Measurements from ENCODE around the gene TRAF5.
A peak's percentile ranks its signal among the peaks of the same experiment; 100 is the strongest.

The TRAF5 gene

DNA sequence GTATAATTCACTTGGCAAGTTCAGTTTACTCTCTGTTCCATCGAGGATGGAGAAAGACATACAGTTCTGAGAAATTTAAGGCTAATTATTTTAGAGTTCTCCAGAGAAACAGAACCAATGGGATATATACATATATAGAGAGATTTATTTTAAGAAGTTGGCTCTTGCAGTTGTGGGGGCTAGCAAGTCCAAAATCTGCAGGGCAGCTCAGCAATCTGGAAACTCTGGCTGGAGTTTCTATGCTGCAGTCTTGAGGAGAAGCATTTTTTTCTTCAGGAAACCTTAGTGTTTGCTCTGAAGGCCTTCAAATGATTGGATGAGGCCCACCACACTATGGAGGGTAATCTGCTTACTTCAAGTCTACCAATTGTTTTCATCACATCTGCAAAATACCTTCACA, 34.6 kb downstream of the TRAF5 start:
- Histone ChIP-seq H3K9ac (ENCODE audit: low read length) (no peak overlapping the region), H3K36me3 (ENCODE audit: control insufficient read depth in 1 of 2, insufficient read depth in 2 of 2, low read depth in 1 of 2, low read length in 2 of 2) (peaks cover 13 to 27% of the 10 kb centered on the region in 2 experiments), H4K8ac (ENCODE audit: low read length) (no peak overlapping the region), H3K79me1 (replicated peaks; ENCODE audit: low read length, poor library complexity, severe bottlenecking) (peaks cover 3% of the 10 kb centered on the region), H3K9me3 (ENCODE audit: control insufficient read depth, low read length) (no peaks in the 10 kb centered on the region), H3K4ac (ENCODE audit: low read depth in 1 of 2, low read length in 2 of 2) (no peak overlapping the region), H3K4me3 (ENCODE audit: insufficient read depth in 1 of 2, low read depth in 1 of 2, low read length in 2 of 2) (no peak overlapping the region), H2AK5ac (ENCODE audit: low read length, severe bottlenecking) (no peak overlapping the region), H3K14ac (ENCODE audit: low read length in 2 of 2) (no peak overlapping the region), H2BK5ac (ENCODE audit: low read depth, low read length, poor library complexity, severe bottlenecking) (no peak overlapping the region), H3K4me1 (ENCODE audit: control insufficient read depth, insufficient read depth, low read depth, low read length) (peaks cover 3% of the 10 kb centered on the region), H2BK15ac (ENCODE audit: low read depth, poor library complexity, severe bottlenecking) (no peak overlapping the region), H3K23ac (ENCODE audit: low read length in 2 of 2) (no peak overlapping the region), H2BK12ac (ENCODE audit: low read length in 2 of 2) (no peak overlapping the region), H3K27me3 (ENCODE audit: control insufficient read depth in 1 of 2, insufficient read depth in 1 of 2, low read length in 2 of 2) (no peaks in the 10 kb centered on the region), H3K18ac (ENCODE audit: low read depth in 1 of 2, low read length in 2 of 2) (no peak overlapping the region), H2AFZ (ENCODE audit: low read depth, low read length) (no peak overlapping the region), H3K4me2 (ENCODE audit: low read length, poor library complexity, severe bottlenecking) (no peak overlapping the region), H3K27ac (ENCODE audit: low read length, poor library complexity, severe bottlenecking) (no peak overlapping the region), H2BK120ac (ENCODE audit: low read depth, low read length) (no peak overlapping the region), H4K91ac (ENCODE audit: low read length) (no peak overlapping the region)
- no CpG with 5 or more reads among the region's 1 CpG for WGBS
- no peak for DNase-seq

DNA sequence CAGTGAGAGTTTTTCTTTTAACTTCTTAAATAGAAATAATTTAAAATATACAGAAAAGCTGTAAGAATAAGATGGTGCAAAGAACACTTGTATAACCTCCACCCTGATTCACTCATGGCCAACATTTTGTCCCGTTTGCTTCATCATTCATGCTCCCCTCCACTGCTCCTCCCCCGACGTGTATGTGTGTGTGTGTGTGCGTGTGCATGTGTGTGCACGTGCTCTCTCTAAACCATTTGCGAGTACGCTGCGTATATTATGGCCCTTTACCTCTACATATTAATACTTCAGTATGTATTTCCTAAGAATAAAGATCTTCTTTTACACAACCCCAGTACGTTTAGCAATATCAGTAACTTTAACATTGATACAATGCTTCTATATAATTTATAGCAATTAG, 43.0 kb downstream of the TRAF5 start:
- Histone ChIP-seq H3K23ac (ENCODE audit: low read length in 2 of 2) (no peak overlapping the region), H3K9me3 (ENCODE audit: control insufficient read depth, low read length) (no peaks in the 10 kb centered on the region), H2AFZ (ENCODE audit: low read depth, low read length) (no peak overlapping the region), H3K9ac (ENCODE audit: low read length) (no peak overlapping the region), H3K4me3 (ENCODE audit: insufficient read depth in 1 of 2, low read depth in 1 of 2, low read length in 2 of 2) (no peak overlapping the region), H4K91ac (ENCODE audit: low read length) (no peak overlapping the region), H2BK120ac (ENCODE audit: low read depth, low read length) (no peak overlapping the region), H3K4ac (ENCODE audit: low read depth in 1 of 2, low read length in 2 of 2) (no peak overlapping the region), H3K27ac (ENCODE audit: low read length, poor library complexity, severe bottlenecking) (no peak overlapping the region), H3K79me1 (replicated peaks; ENCODE audit: low read length, poor library complexity, severe bottlenecking) (peaks cover 2% of the 10 kb centered on the region), H2BK12ac (ENCODE audit: low read length in 2 of 2) (no peak overlapping the region), H2AK5ac (ENCODE audit: low read length, severe bottlenecking) (no peak overlapping the region), H2BK15ac (ENCODE audit: low read depth, poor library complexity, severe bottlenecking) (no peak overlapping the region), H4K8ac (ENCODE audit: low read length) (no peak overlapping the region), H3K18ac (ENCODE audit: low read depth in 1 of 2, low read length in 2 of 2) (no peak overlapping the region), H2BK5ac (ENCODE audit: low read depth, low read length, poor library complexity, severe bottlenecking) (no peak overlapping the region), H3K14ac (ENCODE audit: low read length in 2 of 2) (peak overlapping the region in 1 of 2 experiments; percentile 11), H3K36me3 (ENCODE audit: control insufficient read depth in 1 of 2, insufficient read depth in 2 of 2, low read depth in 1 of 2, low read length in 2 of 2) (peaks cover 2 to 35% of the 10 kb centered on the region in 2 experiments), H3K4me1 (ENCODE audit: control insufficient read depth, insufficient read depth, low read depth, low read length) (peaks cover 10% of the 10 kb centered on the region), H3K27me3 (ENCODE audit: control insufficient read depth in 1 of 2, insufficient read depth in 1 of 2, low read length in 2 of 2) (no peaks in the 10 kb centered on the region), H3K4me2 (ENCODE audit: low read length, poor library complexity, severe bottlenecking) (no peak overlapping the region)
- 100% methylated on average over 1 of the region's 9 CpGs for WGBS
- no peak for DNase-seq

DNA sequence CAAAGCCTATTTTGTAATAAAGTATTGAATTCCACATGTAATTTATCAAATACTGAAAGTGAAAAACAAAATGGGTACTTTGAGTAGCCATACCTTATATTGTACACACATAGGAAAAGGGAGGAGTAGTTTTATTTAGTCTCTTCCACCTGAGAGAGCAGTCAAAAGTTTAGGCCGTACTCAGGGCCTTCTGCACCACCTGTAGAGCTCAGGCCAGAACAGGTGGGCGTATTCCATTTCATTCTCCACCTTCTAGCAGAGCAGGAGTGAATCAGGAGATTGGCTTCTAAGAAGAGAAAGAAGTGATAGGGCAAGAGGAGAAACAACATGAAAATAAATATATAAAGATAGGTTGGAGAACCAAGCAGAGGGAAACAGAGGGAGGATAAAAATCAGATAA, 44.0 kb downstream of the TRAF5 start:
- no peak overlapping the region for H4K8ac ChIP-seq (ENCODE audit: low read length)
- no peak overlapping the region for H3K14ac ChIP-seq (ENCODE audit: low read length in 2 of 2)
- no peak overlapping the region for H2BK120ac ChIP-seq (ENCODE audit: low read depth, low read length)
- no peak overlapping the region for H3K4ac ChIP-seq (ENCODE audit: low read depth in 1 of 2, low read length in 2 of 2)
- 91% methylated on average over 2 of the region's 2 CpGs for WGBS
- H3K9me3 ChIP-seq (ENCODE audit: control insufficient read depth, low read length) = no peaks in the 10 kb centered on the region
- no peak overlapping the region for H2BK12ac ChIP-seq (ENCODE audit: low read length in 2 of 2)
- no peak overlapping the region for H3K4me3 ChIP-seq (ENCODE audit: insufficient read depth in 1 of 2, low read depth in 1 of 2, low read length in 2 of 2)
- peaks cover 2% of the 10 kb centered on the region for H3K79me1 ChIP-seq (replicated peaks; ENCODE audit: low read length, poor library complexity, severe bottlenecking)
- no peak overlapping the region for H3K23ac ChIP-seq (ENCODE audit: low read length in 2 of 2)
- peak overlapping the region; percentile 84 for H2AK5ac ChIP-seq (ENCODE audit: low read length, severe bottlenecking)
- H3K27me3 ChIP-seq (ENCODE audit: control insufficient read depth in 1 of 2, insufficient read depth in 1 of 2, low read length in 2 of 2) = no peaks in the 10 kb centered on the region
- H3K4me1 ChIP-seq (ENCODE audit: control insufficient read depth, insufficient read depth, low read depth, low read length) = peaks cover 12% of the 10 kb centered on the region
- H3K27ac ChIP-seq (ENCODE audit: low read length, poor library complexity, severe bottlenecking) = peak overlapping the region; percentile 57
- no peak overlapping the region for H2BK15ac ChIP-seq (ENCODE audit: low read depth, poor library complexity, severe bottlenecking)
- no peak overlapping the region for H2AFZ ChIP-seq (ENCODE audit: low read depth, low read length)
- DNase-seq = no peak
- no peak overlapping the region for H3K9ac ChIP-seq (ENCODE audit: low read length)
- no peak overlapping the region for H4K91ac ChIP-seq (ENCODE audit: low read length)
- no peak overlapping the region for H3K4me2 ChIP-seq (ENCODE audit: low read length, poor library complexity, severe bottlenecking)
- no peak overlapping the region for H3K18ac ChIP-seq (ENCODE audit: low read depth in 1 of 2, low read length in 2 of 2)
- peaks cover 2 to 36% of the 10 kb centered on the region in 2 experiments for H3K36me3 ChIP-seq (ENCODE audit: control insufficient read depth in 1 of 2, insufficient read depth in 2 of 2, low read depth in 1 of 2, low read length in 2 of 2)
- no peak overlapping the region for H2BK5ac ChIP-seq (ENCODE audit: low read depth, low read length, poor library complexity, severe bottlenecking)

DNA sequence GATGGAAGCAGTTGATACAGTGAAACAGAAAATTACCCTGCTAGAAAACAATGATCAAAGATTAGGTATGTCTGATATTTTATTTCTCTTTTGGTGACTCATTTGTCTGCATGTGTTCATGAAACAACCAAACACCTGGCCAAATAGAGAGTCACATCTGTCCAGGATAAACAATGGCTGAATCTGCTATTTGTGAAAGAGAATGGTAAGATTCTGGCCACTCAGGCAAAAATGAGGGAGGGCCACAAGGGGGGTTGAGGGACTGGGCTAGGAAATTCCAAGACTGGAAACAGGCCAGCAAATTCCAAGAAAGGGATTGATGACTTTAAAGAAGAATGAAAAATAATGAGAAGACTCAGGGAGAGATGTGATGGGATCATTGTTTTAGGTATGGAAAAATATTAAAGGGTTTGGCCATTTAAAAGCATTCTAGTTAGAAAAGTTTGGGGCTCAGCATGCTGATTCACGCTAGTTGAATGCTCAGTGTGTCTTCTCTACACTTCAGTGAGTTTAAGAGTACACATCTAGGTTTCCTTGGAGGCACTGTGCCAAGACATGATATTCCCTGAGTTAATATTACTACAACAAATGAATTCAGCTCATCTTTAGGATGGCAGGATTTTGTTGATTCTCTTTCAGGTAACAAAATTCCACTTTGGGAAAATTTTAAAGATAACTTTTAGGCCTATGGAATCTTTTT, 44.9 kb downstream of the TRAF5 start:
- H2BK5ac ChIP-seq (ENCODE audit: low read depth, low read length, poor library complexity, severe bottlenecking) = no peak overlapping the region
- H3K4me1 ChIP-seq (ENCODE audit: control insufficient read depth, insufficient read depth, low read depth, low read length) = peaks cover 12% of the 10 kb centered on the region
- H3K14ac ChIP-seq (ENCODE audit: low read length in 2 of 2) = no peak overlapping the region
- H3K9me3 ChIP-seq (ENCODE audit: control insufficient read depth, low read length) = no peaks in the 10 kb centered on the region
- no peak overlapping the region for H3K9ac ChIP-seq (ENCODE audit: low read length)
- H3K27me3 ChIP-seq (ENCODE audit: control insufficient read depth in 1 of 2, insufficient read depth in 1 of 2, low read length in 2 of 2) = no peaks in the 10 kb centered on the region
- no peak overlapping the region for H2BK120ac ChIP-seq (ENCODE audit: low read depth, low read length)
- no peak overlapping the region for H2AK5ac ChIP-seq (ENCODE audit: low read length, severe bottlenecking)
- H3K18ac ChIP-seq (ENCODE audit: low read depth in 1 of 2, low read length in 2 of 2) = no peak overlapping the region
- H3K27ac ChIP-seq (ENCODE audit: low read length, poor library complexity, severe bottlenecking) = peak overlapping the region; percentile 74
- no peak overlapping the region for H3K23ac ChIP-seq (ENCODE audit: low read length in 2 of 2)
- H4K8ac ChIP-seq (ENCODE audit: low read length) = no peak overlapping the region
- H3K4me3 ChIP-seq (ENCODE audit: insufficient read depth in 1 of 2, low read depth in 1 of 2, low read length in 2 of 2) = no peak overlapping the region
- H3K4ac ChIP-seq (ENCODE audit: low read depth in 1 of 2, low read length in 2 of 2) = no peak overlapping the region
- H2BK15ac ChIP-seq (ENCODE audit: low read depth, poor library complexity, severe bottlenecking) = no peak overlapping the region
- no peak overlapping the region for H2AFZ ChIP-seq (ENCODE audit: low read depth, low read length)
- H4K91ac ChIP-seq (ENCODE audit: low read length) = no peak overlapping the region
- peak overlapping the region; percentile 10 for H3K4me2 ChIP-seq (ENCODE audit: low read length, poor library complexity, severe bottlenecking)
- H3K36me3 ChIP-seq (ENCODE audit: control insufficient read depth in 1 of 2, insufficient read depth in 2 of 2, low read depth in 1 of 2, low read length in 2 of 2) = peaks cover 2 to 29% of the 10 kb centered on the region in 2 experiments
- H2BK12ac ChIP-seq (ENCODE audit: low read length in 2 of 2) = no peak overlapping the region
- peaks cover 3% of the 10 kb centered on the region for H3K79me1 ChIP-seq (replicated peaks; ENCODE audit: low read length, poor library complexity, severe bottlenecking)
- WGBS = 100% methylated on average over 1 of the region's 1 CpG
- no peak for DNase-seq

Measured in mesenchymal stem cell (in vitro differentiated cells and primary cell).